Cortex of kidney (tissue), 1 donor: ENCODE data around the gene BST1.

ENCODE experiments used
- DNase-seq: peaks from one replicate; lab custom pipeline; 2025; lab: John Stamatoyannopoulos, UW

BST1 gene

GRCh38 chr4:15676039-15676438 lies 26.8 kb upstream of the BST1 start:
- no peak for DNase-seq

GRCh38 chr4:15676899-15677298 lies 26.0 kb upstream of the BST1 start:
- DNase-seq: no peak

GRCh38 chr4:15677507-15677988 lies 25.3 kb upstream of the BST1 start:
- DNase-seq: no peak

GRCh38 chr4:15681067-15681371 lies 21.8 kb upstream of the BST1 start:
- DNase-seq: no peak

GRCh38 chr4:15681372-15682241 lies 21.3 kb upstream of the BST1 start, which contains the start of gene FAM200B:
Gene FAM200B, plus strand, starts transcription at chr4:15681827. Its CDS starts 5,151 bp downstream, at chr4:15686978.
- peak; percentile 73 for DNase-seq

GRCh38 chr4:15682242-15683142 lies 20.4 kb upstream of the BST1 start:
- DNase-seq: no peak

GRCh38 chr4:15683143-15683495 lies 19.7 kb upstream of the BST1 start:
- no peak for DNase-seq

GRCh38 chr4:15684498-15684897 lies 18.4 kb upstream of the BST1 start:
- no peak for DNase-seq

- DNase-seq: no peak
These were observed 14.8 kb upstream of the BST1 start for GRCh38 chr4:15688051-15688450.

GRCh38 chr4:15689540-15689939 lies 13.3 kb upstream of the BST1 start:
- DNase-seq: no peak

GRCh38 chr4:15690020-15690809 lies 12.7 kb upstream of the BST1 start:
- DNase-seq: no peak

GRCh38 chr4:15691346-15692135 lies 11.3 kb upstream of the BST1 start:
- DNase-seq: no peak

GRCh38 chr4:15692602-15693001 lies 10.3 kb upstream of the BST1 start:
- no peak for DNase-seq

- no peak for DNase-seq
These were observed 8.4 kb upstream of the BST1 start for GRCh38 chr4:15694431-15694830.

GRCh38 chr4:15695240-15695699 lies 7.6 kb upstream of the BST1 start:
- DNase-seq: no peak

GRCh38 chr4:15695729-15696128 lies 7.1 kb upstream of the BST1 start:
- DNase-seq: no peak

GRCh38 chr4:15696866-15697265 lies 6.0 kb upstream of the BST1 start:
- DNase-seq: no peak

GRCh38 chr4:15703439-15703838 lies 574 bp downstream of the BST1 start:
- DNase-seq: no peak

GRCh38 chr4:15704129-15704528 lies 1.3 kb downstream of the BST1 start:
- no peak for DNase-seq

GRCh38 chr4:15706646-15707362 lies 3.9 kb downstream of the BST1 start:
- no peak for DNase-seq

GRCh38 chr4:15707363-15707715 lies 4.5 kb downstream of the BST1 start:
- no peak for DNase-seq
